EL (cell line): ENCODE measurements around the gene WFIKKN2.
A peak's percentile ranks its signal among the peaks of the same experiment; 100 is the strongest.
"Not testable (repeated sequence)": the region's sequence is repeated elsewhere in the genome, so short reads cannot be mapped to it uniquely, and the experiment has no call there.

ENCODE experiments used
- DNase-seq: peaks from one replicate; pipeline ENCODE4 v3.0.0-alpha.2; 2016

The WFIKKN2 gene

GRCh38 chr17:50858486-50859225 lies 23.3 kb downstream of the WFIKKN2 start:
- no peak for DNase-seq

GRCh38 chr17:50859727-50860126 lies 24.3 kb downstream of the WFIKKN2 start:
- DNase-seq, result not testable (repeated sequence)

- DNase-seq, result no peak
Observed at GRCh38 chr17:50861334-50861676, 25.9 kb downstream of the WFIKKN2 start.

- no peak for DNase-seq
Observed at GRCh38 chr17:50861822-50862528, 26.6 kb downstream of the WFIKKN2 start.

- DNase-seq, result peak; percentile 33
Observed at GRCh38 chr17:50863221-50863843, 27.9 kb downstream of the WFIKKN2 start.

GRCh38 chr17:50863931-50864330 lies 28.5 kb downstream of the WFIKKN2 start:
- no peak for DNase-seq

GRCh38 chr17:50864747-50865059 lies 29.3 kb downstream of the WFIKKN2 start:
- no peak for DNase-seq

- DNase-seq, result peak; percentile 55
Observed at GRCh38 chr17:50865060-50865867, 29.9 kb downstream of the WFIKKN2 start.

- DNase-seq, result no peak
Observed at GRCh38 chr17:50865868-50866260, 30.5 kb downstream of the WFIKKN2 start.

- peak; percentile 98 for DNase-seq
Observed at GRCh38 chr17:50866261-50866949, 31.0 kb downstream of the WFIKKN2 start, which contains the start of gene TOB1. TOB1 (minus strand) TSS chr17:50866354; CDS start chr17:50864017, 2,337 bp downstream.

- no peak for DNase-seq
Observed at GRCh38 chr17:50866950-50867362, 31.6 kb downstream of the WFIKKN2 start.

- peak; percentile 97 for DNase-seq
Observed at GRCh38 chr17:50867363-50868139, 32.2 kb downstream of the WFIKKN2 start.

GRCh38 chr17:50868140-50868438 lies 32.7 kb downstream of the WFIKKN2 start:
- DNase-seq, result no peak

GRCh38 chr17:50868602-50869001 lies 33.2 kb downstream of the WFIKKN2 start:
- no peak for DNase-seq

GRCh38 chr17:50871364-50871763 lies 36.0 kb downstream of the WFIKKN2 start:
- no peak for DNase-seq

- DNase-seq, result no peak
Observed at GRCh38 chr17:50871898-50872297, 36.5 kb downstream of the WFIKKN2 start.

GRCh38 chr17:50872710-50873424 lies 37.5 kb downstream of the WFIKKN2 start:
- peak; percentile 31 for DNase-seq

GRCh38 chr17:50875074-50875473 lies 39.7 kb downstream of the WFIKKN2 start:
- DNase-seq, result no peak

- DNase-seq, result not testable (repeated sequence)
Observed at GRCh38 chr17:50877042-50877441, 41.7 kb downstream of the WFIKKN2 start.

- no peak for DNase-seq
Observed at GRCh38 chr17:50877838-50878237, 42.5 kb downstream of the WFIKKN2 start.

GRCh38 chr17:50879086-50879485 lies 43.7 kb downstream of the WFIKKN2 start:
- DNase-seq, result no peak
